HCT116 (cell line): Measurements from ENCODE around the gene ORM1.

Experiments used
- CEBPB ChIP-seq: IDR thresholded peaks from 2 replicates; pipeline ENCODE4 v1.6.1; 2012; ENCODE audit warnings: low read depth
- EZH2 ChIP-seq: fragments of 200-600 bp; sonication (generic); IDR thresholded peaks from 2 replicates; pipeline ENCODE4 v1.6.1; 2017; ENCODE audit warnings: antibody characterized with exemption, mixed run types
- FOSL1 ChIP-seq: IDR thresholded peaks from 2 replicates; pipeline ENCODE4 v1.6.1; 2012; ENCODE audit warnings: low read depth
- JUND ChIP-seq: IDR thresholded peaks from 2 replicates; pipeline ENCODE4 v1.6.1; 2012
- POLR2A ChIP-seq: IDR thresholded peaks from 2 replicates; pipeline ENCODE4 v1.7.0; 2011; ENCODE audit warnings: borderline replicate concordance; ENCODE audit not compliant: insufficient read depth, insufficient read length; ENCODE audit errors: extremely low read depth
- POLR2AphosphoS5 ChIP-seq: IDR thresholded peaks from 2 replicates; pipeline ENCODE4 v1.6.1; 2011; ENCODE audit warnings: mild to moderate bottlenecking, low read depth, low read length, moderate library complexity
- SIN3A ChIP-seq: IDR thresholded peaks from 2 replicates; pipeline ENCODE4 v1.6.1; 2012; ENCODE audit warnings: low read depth
- SP1 ChIP-seq: IDR thresholded peaks from 2 replicates; pipeline ENCODE4 v1.6.1; 2012; ENCODE audit warnings: low read depth
- TF ChIP-seq, protein P1 (sequence below), 3 experiments: fragments of 200-600 bp in 1 of 3; sonication (generic) in 1 of 3; IDR thresholded peaks in 2 of 3; conservative IDR thresholded peaks in 1 of 3; 2 replicates each; pipeline ENCODE4 v1.5.1; 2012 to 2017; ENCODE audit warnings: low read depth in 2 of 3, low read length in 2 of 3, antibody characterized with exemption in 1 of 3, borderline replicate concordance in 1 of 3, control low read depth in 1 of 3, mild to moderate bottlenecking in 1 of 3, mixed read lengths in 1 of 3, mixed run types in 1 of 3, moderate library complexity in 1 of 3; ENCODE audit not compliant: insufficient read depth in 1 of 3
- TF ChIP-seq, protein P2 (sequence below): IDR thresholded peaks from 2 replicates; pipeline ENCODE4 v1.6.1; 2011; ENCODE audit warnings: mild to moderate bottlenecking, low read length, moderate library complexity; ENCODE audit not compliant: insufficient replicate concordance; ENCODE audit errors: extremely low read depth
- TF ChIP-seq, protein P3 (sequence below): IDR thresholded peaks from 2 replicates; pipeline ENCODE4 v1.6.1; 2012
- TF ChIP-seq, protein P4 (sequence below): IDR thresholded peaks from 2 replicates; pipeline ENCODE4 v1.6.1; 2012; ENCODE audit warnings: low read depth

DNA sequence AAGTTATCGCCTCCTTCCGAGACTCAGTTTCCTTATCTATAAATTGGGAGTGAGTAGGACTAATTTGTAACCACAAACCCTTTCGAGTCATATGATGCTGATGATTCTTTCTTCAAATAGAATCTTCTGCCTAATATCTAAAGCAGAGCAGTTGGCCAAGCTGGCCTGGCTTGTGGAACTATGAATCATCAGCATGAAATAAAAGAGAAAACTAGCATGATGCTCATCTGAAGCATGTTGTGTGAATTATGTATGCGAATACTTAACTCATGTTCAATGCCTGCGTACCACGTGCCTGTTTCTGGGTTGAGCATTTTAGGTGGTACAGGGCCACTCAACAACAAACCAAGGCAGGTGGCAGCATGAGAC is 15.0 kb upstream of the ORM1 start:
- TF ChIP-seq FOSL1 (no peak), POLR2AphosphoS5 (no peak), EZH2 (no peak), POLR2A (no peak), JUND (no peak), SIN3A (no peak), SP1 (no peak), CEBPB (no peak)
- TF ChIP-seq, protein P1, sequence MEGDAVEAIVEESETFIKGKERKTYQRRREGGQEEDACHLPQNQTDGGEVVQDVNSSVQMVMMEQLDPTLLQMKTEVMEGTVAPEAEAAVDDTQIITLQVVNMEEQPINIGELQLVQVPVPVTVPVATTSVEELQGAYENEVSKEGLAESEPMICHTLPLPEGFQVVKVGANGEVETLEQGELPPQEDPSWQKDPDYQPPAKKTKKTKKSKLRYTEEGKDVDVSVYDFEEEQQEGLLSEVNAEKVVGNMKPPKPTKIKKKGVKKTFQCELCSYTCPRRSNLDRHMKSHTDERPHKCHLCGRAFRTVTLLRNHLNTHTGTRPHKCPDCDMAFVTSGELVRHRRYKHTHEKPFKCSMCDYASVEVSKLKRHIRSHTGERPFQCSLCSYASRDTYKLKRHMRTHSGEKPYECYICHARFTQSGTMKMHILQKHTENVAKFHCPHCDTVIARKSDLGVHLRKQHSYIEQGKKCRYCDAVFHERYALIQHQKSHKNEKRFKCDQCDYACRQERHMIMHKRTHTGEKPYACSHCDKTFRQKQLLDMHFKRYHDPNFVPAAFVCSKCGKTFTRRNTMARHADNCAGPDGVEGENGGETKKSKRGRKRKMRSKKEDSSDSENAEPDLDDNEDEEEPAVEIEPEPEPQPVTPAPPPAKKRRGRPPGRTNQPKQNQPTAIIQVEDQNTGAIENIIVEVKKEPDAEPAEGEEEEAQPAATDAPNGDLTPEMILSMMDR (IDR thresholded peaks at IDR 0.05 in 2 of 3, conservative IDR thresholded peaks at IDR 0.05 in 1 of 3; ENCODE audit: borderline replicate concordance in 1 of 3, insufficient read depth in 1 of 3, low read depth in 2 of 3, low read length in 2 of 3): no peak
- TF ChIP-seq, protein P2, sequence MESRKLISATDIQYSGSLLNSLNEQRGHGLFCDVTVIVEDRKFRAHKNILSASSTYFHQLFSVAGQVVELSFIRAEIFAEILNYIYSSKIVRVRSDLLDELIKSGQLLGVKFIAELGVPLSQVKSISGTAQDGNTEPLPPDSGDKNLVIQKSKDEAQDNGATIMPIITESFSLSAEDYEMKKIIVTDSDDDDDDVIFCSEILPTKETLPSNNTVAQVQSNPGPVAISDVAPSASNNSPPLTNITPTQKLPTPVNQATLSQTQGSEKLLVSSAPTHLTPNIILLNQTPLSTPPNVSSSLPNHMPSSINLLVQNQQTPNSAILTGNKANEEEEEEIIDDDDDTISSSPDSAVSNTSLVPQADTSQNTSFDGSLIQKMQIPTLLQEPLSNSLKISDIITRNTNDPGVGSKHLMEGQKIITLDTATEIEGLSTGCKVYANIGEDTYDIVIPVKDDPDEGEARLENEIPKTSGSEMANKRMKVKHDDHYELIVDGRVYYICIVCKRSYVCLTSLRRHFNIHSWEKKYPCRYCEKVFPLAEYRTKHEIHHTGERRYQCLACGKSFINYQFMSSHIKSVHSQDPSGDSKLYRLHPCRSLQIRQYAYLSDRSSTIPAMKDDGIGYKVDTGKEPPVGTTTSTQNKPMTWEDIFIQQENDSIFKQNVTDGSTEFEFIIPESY: no peak
- TF ChIP-seq, protein P3, sequence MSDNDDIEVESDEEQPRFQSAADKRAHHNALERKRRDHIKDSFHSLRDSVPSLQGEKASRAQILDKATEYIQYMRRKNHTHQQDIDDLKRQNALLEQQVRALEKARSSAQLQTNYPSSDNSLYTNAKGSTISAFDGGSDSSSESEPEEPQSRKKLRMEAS: no peak
- TF ChIP-seq, protein P4, sequence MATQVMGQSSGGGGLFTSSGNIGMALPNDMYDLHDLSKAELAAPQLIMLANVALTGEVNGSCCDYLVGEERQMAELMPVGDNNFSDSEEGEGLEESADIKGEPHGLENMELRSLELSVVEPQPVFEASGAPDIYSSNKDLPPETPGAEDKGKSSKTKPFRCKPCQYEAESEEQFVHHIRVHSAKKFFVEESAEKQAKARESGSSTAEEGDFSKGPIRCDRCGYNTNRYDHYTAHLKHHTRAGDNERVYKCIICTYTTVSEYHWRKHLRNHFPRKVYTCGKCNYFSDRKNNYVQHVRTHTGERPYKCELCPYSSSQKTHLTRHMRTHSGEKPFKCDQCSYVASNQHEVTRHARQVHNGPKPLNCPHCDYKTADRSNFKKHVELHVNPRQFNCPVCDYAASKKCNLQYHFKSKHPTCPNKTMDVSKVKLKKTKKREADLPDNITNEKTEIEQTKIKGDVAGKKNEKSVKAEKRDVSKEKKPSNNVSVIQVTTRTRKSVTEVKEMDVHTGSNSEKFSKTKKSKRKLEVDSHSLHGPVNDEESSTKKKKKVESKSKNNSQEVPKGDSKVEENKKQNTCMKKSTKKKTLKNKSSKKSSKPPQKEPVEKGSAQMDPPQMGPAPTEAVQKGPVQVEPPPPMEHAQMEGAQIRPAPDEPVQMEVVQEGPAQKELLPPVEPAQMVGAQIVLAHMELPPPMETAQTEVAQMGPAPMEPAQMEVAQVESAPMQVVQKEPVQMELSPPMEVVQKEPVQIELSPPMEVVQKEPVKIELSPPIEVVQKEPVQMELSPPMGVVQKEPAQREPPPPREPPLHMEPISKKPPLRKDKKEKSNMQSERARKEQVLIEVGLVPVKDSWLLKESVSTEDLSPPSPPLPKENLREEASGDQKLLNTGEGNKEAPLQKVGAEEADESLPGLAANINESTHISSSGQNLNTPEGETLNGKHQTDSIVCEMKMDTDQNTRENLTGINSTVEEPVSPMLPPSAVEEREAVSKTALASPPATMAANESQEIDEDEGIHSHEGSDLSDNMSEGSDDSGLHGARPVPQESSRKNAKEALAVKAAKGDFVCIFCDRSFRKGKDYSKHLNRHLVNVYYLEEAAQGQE: no peak
